ENCODE measurements around the gene MORN2.

The MORN2 gene

DNA sequence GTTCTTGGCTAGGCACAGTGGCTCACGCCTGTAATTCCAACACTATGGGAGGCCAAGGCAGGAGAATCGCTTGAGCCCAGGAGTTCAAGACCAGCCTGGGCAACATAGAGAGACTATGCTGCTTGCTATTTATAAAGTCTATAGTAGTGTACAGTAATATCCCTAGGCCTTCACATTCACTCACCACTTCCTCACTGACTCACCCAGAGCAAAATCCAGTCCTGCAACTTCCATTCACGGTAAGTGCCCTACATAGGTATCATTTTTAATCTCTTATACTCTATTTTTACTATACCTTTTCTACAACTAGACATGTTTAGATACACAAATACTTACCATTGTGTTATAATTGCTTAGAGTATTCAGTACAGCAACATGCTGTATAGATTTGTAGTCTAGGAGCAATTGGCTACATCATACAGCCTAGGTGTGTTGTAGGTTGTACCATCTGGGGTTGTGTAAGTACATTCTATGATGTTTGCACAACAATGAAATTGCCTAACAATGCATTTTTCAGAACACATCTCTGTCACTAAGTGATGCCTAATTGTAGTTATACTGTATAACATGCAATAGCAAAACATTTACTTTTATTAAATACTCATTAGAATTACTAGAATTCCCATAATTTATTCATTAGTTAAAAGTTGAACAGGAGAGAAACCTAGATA lies 8.9 kb upstream of the MORN2 start:
- no peaks in the 10 kb centered on the region for H3K4me1 ChIP-seq (ENCODE audit: insufficient read depth, low read length, severe bottlenecking)
- no peaks in the 10 kb centered on the region for H3F3A ChIP-seq (ENCODE audit: insufficient read depth, low read length)
- H2AFZ ChIP-seq (ENCODE audit: low read length), result no peak overlapping the region
- H3K9me2 ChIP-seq (ENCODE audit: low read depth, low read length), result no peaks in the 10 kb centered on the region
- H3K79me2 ChIP-seq (ENCODE audit: insufficient read depth, low read length), result 0 out of 2 replicates have a peak, but pooled peaks cover under 1% of the 10 kb centered on the region
- H3K4me3 ChIP-seq (ENCODE audit: low read depth, low read length, poor library complexity, severe bottlenecking), result no peak overlapping the region
- no peak overlapping the region for H3K27ac ChIP-seq (ENCODE audit: low read depth, low read length, poor library complexity, severe bottlenecking)
- no peaks in the 10 kb centered on the region for H4K20me1 ChIP-seq (ENCODE audit: insufficient read depth, low read length)
- no peak overlapping the region for H3K9ac ChIP-seq (ENCODE audit: low read length)
- no peaks in the 10 kb centered on the region for H3K27me3 ChIP-seq (ENCODE audit: insufficient read depth, low read length)
- TF ChIP-seq, protein P1, sequence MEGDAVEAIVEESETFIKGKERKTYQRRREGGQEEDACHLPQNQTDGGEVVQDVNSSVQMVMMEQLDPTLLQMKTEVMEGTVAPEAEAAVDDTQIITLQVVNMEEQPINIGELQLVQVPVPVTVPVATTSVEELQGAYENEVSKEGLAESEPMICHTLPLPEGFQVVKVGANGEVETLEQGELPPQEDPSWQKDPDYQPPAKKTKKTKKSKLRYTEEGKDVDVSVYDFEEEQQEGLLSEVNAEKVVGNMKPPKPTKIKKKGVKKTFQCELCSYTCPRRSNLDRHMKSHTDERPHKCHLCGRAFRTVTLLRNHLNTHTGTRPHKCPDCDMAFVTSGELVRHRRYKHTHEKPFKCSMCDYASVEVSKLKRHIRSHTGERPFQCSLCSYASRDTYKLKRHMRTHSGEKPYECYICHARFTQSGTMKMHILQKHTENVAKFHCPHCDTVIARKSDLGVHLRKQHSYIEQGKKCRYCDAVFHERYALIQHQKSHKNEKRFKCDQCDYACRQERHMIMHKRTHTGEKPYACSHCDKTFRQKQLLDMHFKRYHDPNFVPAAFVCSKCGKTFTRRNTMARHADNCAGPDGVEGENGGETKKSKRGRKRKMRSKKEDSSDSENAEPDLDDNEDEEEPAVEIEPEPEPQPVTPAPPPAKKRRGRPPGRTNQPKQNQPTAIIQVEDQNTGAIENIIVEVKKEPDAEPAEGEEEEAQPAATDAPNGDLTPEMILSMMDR (IDR thresholded peaks at IDR 0.05; ENCODE audit: low read length), result no peak
- no peak for TF ChIP-seq EZH2 (IDR thresholded peaks at IDR 0.05; ENCODE audit: borderline replicate concordance, low read length)
- peaks cover 4% of the 10 kb centered on the region; the same call in 1 of the 2 replicates for H3K9me3 ChIP-seq (ENCODE audit: low read length)
- peaks cover 31% of the 10 kb centered on the region for H3K36me3 ChIP-seq (ENCODE audit: insufficient read depth, low read length)
- no peak overlapping the region for H3K4me2 ChIP-seq (ENCODE audit: low read length)

DNA sequence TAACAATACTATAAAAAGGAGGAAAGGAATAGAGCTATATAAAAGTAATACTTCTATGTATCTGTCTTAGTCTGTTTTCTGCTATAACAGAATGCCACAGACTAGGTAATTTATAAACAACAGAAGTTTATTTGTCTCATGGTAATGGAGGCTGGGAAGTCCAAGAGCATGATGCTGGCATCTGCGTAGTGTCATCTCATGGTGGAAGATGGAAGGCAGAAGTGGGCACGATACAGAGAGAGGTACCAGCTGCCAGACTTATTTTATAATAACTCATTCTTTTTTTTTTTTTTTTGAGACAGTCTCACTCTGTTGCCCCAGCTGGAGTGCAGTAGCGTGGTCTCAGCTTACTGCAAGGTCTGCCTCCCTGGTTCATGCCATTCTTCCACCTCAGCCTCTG lies 4.3 kb upstream of the MORN2 start:
- H3K79me2 ChIP-seq (ENCODE audit: insufficient read depth, low read length), result peaks cover 13% of the 10 kb centered on the region
- no peaks in the 10 kb centered on the region for H3K9me2 ChIP-seq (ENCODE audit: low read depth, low read length)

DNA sequence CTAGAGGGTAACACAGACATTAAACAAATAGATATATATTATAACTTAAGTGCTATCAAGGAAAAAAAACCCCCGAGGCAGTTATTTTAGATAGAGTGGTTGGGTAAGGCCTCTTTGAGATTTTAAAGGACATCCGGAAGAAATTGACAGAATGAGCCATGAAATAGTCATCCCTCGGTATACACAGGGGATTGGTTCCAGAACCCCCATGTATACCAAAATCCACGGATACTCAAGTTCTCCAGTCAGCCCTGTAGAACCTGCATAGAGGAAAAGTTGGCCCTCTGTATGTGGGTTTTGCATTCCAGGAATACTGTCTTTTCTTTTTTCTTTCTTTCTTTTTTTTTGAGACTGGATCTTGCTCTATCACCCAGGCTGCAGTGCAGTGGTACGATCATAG lies 2.0 kb upstream of the MORN2 start:
- no peak overlapping the region for H3K9ac ChIP-seq (ENCODE audit: low read length)
- H3K79me2 ChIP-seq (ENCODE audit: insufficient read depth, low read length), result peaks cover 13% of the 10 kb centered on the region
- peaks cover 17% of the 10 kb centered on the region for H3K4me1 ChIP-seq (ENCODE audit: insufficient read depth, low read length, severe bottlenecking)
- no peak overlapping the region for H3K27ac ChIP-seq (ENCODE audit: low read depth, low read length, poor library complexity, severe bottlenecking)
- H3K4me2 ChIP-seq (ENCODE audit: low read length), result no peak overlapping the region
- no peak overlapping the region for H3K4me3 ChIP-seq (ENCODE audit: low read depth, low read length, poor library complexity, severe bottlenecking)
- H2AFZ ChIP-seq (ENCODE audit: low read length), result no peak overlapping the region
- H4K20me1 ChIP-seq (ENCODE audit: insufficient read depth, low read length), result no peaks in the 10 kb centered on the region
- H3F3A ChIP-seq (ENCODE audit: insufficient read depth, low read length), result no peaks in the 10 kb centered on the region
- TF ChIP-seq, protein P1 (IDR thresholded peaks at IDR 0.05; ENCODE audit: low read length), result no peak
- no peak for TF ChIP-seq EZH2 (IDR thresholded peaks at IDR 0.05; ENCODE audit: borderline replicate concordance, low read length)
- peaks cover 4% of the 10 kb centered on the region; the same call in 1 of the 2 replicates for H3K9me3 ChIP-seq (ENCODE audit: low read length)
- no peaks in the 10 kb centered on the region for H3K36me3 ChIP-seq (ENCODE audit: insufficient read depth, low read length)
- no peaks in the 10 kb centered on the region for H3K9me2 ChIP-seq (ENCODE audit: low read depth, low read length)
- no peaks in the 10 kb centered on the region for H3K27me3 ChIP-seq (ENCODE audit: insufficient read depth, low read length)

More for the DNA sequence above, 4.3 kb upstream of the MORN2 start:
- H3K27me3 ChIP-seq (ENCODE audit: insufficient read depth, low read length), result no peaks in the 10 kb centered on the region
- no peak overlapping the region for H3K4me3 ChIP-seq (ENCODE audit: low read depth, low read length, poor library complexity, severe bottlenecking)
- peaks cover 8% of the 10 kb centered on the region for H3K36me3 ChIP-seq (ENCODE audit: insufficient read depth, low read length)
- H3F3A ChIP-seq (ENCODE audit: insufficient read depth, low read length), result no peaks in the 10 kb centered on the region
- H3K4me2 ChIP-seq (ENCODE audit: low read length), result no peak overlapping the region
- H3K9ac ChIP-seq (ENCODE audit: low read length), result no peak overlapping the region
- peaks cover 4% of the 10 kb centered on the region; the same call in 1 of the 2 replicates for H3K9me3 ChIP-seq (ENCODE audit: low read length)
- no peak overlapping the region for H3K27ac ChIP-seq (ENCODE audit: low read depth, low read length, poor library complexity, severe bottlenecking)
- TF ChIP-seq, protein P1 (IDR thresholded peaks at IDR 0.05; ENCODE audit: low read length), result no peak
- TF ChIP-seq EZH2 (IDR thresholded peaks at IDR 0.05; ENCODE audit: borderline replicate concordance, low read length), result no peak
- peaks cover 13% of the 10 kb centered on the region for H3K4me1 ChIP-seq (ENCODE audit: insufficient read depth, low read length, severe bottlenecking)
- H4K20me1 ChIP-seq (ENCODE audit: insufficient read depth, low read length), result no peaks in the 10 kb centered on the region
- H2AFZ ChIP-seq (ENCODE audit: low read length), result no peak overlapping the region

All from OCI-LY1 (cell line).